ENCODE data around the gene TOX2.

DNA sequence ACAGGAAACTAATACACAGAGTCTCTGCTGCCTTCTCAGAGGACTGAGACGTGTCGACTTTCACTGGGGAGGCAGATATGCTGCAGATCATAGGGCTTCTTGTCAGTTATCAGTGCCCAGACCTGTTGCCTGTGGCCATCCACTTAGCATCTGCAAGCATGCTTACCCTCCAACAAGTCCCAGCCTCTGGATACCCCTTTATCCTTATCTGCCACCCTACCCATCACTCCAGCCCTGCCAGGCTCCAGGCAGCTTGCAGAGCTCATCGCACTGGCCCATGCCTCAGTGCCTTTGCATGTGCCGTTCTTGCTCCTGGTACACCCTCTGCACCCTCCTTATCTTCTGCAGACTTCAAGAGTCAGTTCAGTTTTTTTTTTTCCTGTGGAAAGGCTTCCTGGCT lies 119.2 kb downstream of the TOX2 start:
- TF ChIP-seq, protein P1, sequence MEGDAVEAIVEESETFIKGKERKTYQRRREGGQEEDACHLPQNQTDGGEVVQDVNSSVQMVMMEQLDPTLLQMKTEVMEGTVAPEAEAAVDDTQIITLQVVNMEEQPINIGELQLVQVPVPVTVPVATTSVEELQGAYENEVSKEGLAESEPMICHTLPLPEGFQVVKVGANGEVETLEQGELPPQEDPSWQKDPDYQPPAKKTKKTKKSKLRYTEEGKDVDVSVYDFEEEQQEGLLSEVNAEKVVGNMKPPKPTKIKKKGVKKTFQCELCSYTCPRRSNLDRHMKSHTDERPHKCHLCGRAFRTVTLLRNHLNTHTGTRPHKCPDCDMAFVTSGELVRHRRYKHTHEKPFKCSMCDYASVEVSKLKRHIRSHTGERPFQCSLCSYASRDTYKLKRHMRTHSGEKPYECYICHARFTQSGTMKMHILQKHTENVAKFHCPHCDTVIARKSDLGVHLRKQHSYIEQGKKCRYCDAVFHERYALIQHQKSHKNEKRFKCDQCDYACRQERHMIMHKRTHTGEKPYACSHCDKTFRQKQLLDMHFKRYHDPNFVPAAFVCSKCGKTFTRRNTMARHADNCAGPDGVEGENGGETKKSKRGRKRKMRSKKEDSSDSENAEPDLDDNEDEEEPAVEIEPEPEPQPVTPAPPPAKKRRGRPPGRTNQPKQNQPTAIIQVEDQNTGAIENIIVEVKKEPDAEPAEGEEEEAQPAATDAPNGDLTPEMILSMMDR (IDR thresholded peaks at IDR 0.05), result no peak
- TF ChIP-seq POLR2A (IDR thresholded peaks at IDR 0.05), result no peak

Measured in thyroid gland (tissue), 4 donors.